Measurements from ENCODE around the gene ARHGAP8. TPM values are rescaled to one million over a fixed set of nuclear protein-coding genes. Genes with fewer than 3 reads are reported as not detected.

ARHGAP8 gene
- total and polyA plus RNA-seq, 2 donors (not counting 1 experiment from before 2014, with no cell fraction given), result 0.37 TPM; not detected in 1

DNA sequence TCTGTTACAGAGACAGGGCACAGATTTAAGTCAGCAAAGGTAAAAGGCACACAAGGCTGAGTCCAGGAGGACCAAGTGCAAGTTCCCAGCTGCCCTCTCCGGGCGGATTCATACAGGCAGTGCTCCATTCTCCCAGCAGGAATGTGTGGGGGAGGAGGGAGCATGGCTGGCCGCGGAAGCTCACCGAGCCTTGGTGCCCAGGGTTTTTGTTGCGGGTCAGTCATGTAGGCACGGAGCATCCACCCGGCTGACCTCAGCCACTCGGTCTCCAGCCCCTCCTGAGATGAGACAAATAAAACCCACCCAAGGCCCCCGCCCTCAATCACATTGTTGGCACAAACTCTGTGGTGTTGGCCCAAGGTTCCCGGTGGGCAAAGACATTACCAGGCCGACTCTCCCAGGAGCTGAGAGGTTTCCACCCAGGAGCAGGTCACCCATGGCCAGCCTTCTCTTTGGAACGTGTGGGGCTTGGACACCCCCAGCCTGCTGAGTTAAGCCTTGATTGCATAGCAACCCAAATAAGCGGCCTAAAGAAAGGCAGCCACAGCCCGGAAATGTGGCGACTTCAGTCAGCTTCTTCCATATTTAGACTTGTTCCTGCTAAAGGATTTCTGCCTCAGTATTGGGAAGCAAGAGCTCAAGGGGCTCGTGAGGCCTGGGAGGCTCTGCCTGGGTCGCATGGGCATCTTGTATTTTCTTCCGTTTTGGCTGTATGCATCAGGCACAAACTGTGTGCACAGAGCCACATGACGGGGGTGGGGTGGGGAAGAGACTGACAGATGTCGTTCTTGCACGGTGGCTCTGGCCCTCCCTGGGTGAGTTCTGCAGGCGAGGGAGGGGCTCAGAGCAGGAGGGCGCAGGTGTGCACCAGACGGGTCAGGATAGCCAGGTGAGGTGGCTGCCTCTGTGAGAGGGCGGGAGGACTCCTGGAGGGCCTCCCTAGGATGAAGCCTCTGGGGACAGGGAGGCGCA lies 63.0 kb downstream of the ARHGAP8 start:
- POLR2A ChIA-PET, result no interaction called here
- no peak overlapping the region for H3K4me3 Mint-ChIP-seq
- CTCF ChIA-PET, result no interaction called here

DNA sequence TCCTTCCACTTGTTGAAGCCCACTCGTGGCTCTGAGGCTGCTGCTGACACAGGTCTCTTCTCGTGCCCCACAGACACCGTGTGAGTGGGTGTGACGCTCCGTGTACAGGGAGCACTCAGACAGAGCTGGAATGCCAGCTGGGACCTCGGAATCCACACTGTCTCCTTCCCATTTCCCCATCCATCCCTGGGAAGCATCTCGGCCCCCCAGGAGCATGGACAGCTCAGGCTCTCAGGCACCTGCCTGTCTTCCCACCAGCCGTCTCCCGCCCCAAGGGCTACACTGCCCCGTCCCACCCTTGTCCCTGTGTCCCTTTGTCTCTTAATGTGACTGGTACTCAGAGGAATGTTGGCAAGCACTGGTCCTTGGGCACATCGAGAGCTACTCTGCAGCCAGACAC lies 63.8 kb downstream of the ARHGAP8 start:
- ChIA-PET POLR2A (no interaction called here), CTCF (interaction anchor here (0.7 kb wide), 1 partner anchor 9 kb away, joined by 4 read pairs; no protein-coding TSS in a partner anchor)
- 79% methylated on average over 11 of the region's 11 CpGs for whole genome bisulfite sequencing (ENCODE audit: insufficient coverage)
- intact Hi-C loops (cut with micrococcal nuclease), result no loop called here
- Histone ChIP-seq H3K9me3 (ENCODE audit: control extremely low read depth in 1 of 3, control insufficient read depth in 2 of 3, insufficient read depth in 1 of 3, low read length in 2 of 3) (peaks cover 0 to 7% (median 0%) of the 10 kb centered on the region in 3 donors), H3K27ac (ENCODE audit: low read length in 2 of 2) (no peak overlapping the region), H3K79me2 (ENCODE audit: control insufficient read depth, insufficient read depth, low read length) (no peaks in the 10 kb centered on the region), H3K4me3 (ENCODE audit: control extremely low read depth in 1 of 5, extremely low read depth in 1 of 5, insufficient read depth in 1 of 5, low read depth in 2 of 5, low read length in 4 of 5) (no peak overlapping the region), H3K27me3 (replicated peaks in 1 of 4; ENCODE audit: control extremely low read depth in 1 of 4, control insufficient read depth in 3 of 4, insufficient read depth in 4 of 4, low read length in 3 of 4) (no peaks in the 10 kb centered on the region), H3K36me3 (replicated peaks in 1 of 2; ENCODE audit: control extremely low read depth in 1 of 2, control insufficient read depth in 1 of 2, extremely low read depth in 1 of 2, insufficient read depth in 2 of 2, low read length in 1 of 2) (no peaks in the 10 kb centered on the region), H3K9ac (ENCODE audit: low read length) (no peak overlapping the region), H4K20me1 (ENCODE audit: control insufficient read depth, insufficient read depth, low read length, poor library complexity, severe bottlenecking) (no peaks in the 10 kb centered on the region), H3K4me1 (ENCODE audit: control insufficient read depth in 2 of 2, insufficient read depth in 2 of 2, low read length in 2 of 2) (peaks cover 0 to 3% of the 10 kb centered on the region in 2 donors), H3K4me2 (replicated peaks; ENCODE audit: low read depth, low read length, poor library complexity, severe bottlenecking) (no peak overlapping the region), H2AFZ (ENCODE audit: insufficient read depth, low read depth, low read length, poor library complexity, severe bottlenecking) (no peak overlapping the region)
- no peak for TF ChIP-seq EZH2 (IDR thresholded peaks at IDR 0.05; ENCODE audit: borderline replicate concordance, insufficient read depth, low read depth, low read length, poor library complexity, severe bottlenecking)
- TF ChIP-seq, protein P1, sequence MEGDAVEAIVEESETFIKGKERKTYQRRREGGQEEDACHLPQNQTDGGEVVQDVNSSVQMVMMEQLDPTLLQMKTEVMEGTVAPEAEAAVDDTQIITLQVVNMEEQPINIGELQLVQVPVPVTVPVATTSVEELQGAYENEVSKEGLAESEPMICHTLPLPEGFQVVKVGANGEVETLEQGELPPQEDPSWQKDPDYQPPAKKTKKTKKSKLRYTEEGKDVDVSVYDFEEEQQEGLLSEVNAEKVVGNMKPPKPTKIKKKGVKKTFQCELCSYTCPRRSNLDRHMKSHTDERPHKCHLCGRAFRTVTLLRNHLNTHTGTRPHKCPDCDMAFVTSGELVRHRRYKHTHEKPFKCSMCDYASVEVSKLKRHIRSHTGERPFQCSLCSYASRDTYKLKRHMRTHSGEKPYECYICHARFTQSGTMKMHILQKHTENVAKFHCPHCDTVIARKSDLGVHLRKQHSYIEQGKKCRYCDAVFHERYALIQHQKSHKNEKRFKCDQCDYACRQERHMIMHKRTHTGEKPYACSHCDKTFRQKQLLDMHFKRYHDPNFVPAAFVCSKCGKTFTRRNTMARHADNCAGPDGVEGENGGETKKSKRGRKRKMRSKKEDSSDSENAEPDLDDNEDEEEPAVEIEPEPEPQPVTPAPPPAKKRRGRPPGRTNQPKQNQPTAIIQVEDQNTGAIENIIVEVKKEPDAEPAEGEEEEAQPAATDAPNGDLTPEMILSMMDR (IDR thresholded peaks at IDR 0.05), result no peak
- no peaks in the 10 kb centered on the region for H3K27me3 Mint-ChIP-seq
- H3K4me3 Mint-ChIP-seq, result no peak overlapping the region
- no peaks in the 10 kb centered on the region for H3K4me1 Mint-ChIP-seq
- no peak overlapping the region for H3K27ac Mint-ChIP-seq
- DNase-seq (no peak), ATAC-seq (ENCODE audit: low read depth) (no peak)
- peaks cover 2% of the 10 kb centered on the region for H3K9me3 Mint-ChIP-seq (ENCODE audit: insufficient read depth)

More for the DNA sequence above, 63.0 kb downstream of the ARHGAP8 start:
- H3K9me3 ChIP-seq (ENCODE audit: control extremely low read depth in 1 of 3, control insufficient read depth in 2 of 3, insufficient read depth in 1 of 3, low read length in 2 of 3), result peaks cover 0 to 3% (median 0%) of the 10 kb centered on the region in 3 donors
- H3K36me3 ChIP-seq (replicated peaks in 1 of 2; ENCODE audit: control extremely low read depth in 1 of 2, control insufficient read depth in 1 of 2, extremely low read depth in 1 of 2, insufficient read depth in 2 of 2, low read length in 1 of 2), result no peaks in the 10 kb centered on the region
- no peak overlapping the region for H3K4me2 ChIP-seq (replicated peaks; ENCODE audit: low read depth, low read length, poor library complexity, severe bottlenecking)
- no peak overlapping the region for H3K4me3 ChIP-seq (ENCODE audit: control extremely low read depth in 1 of 5, extremely low read depth in 1 of 5, insufficient read depth in 1 of 5, low read depth in 2 of 5, low read length in 4 of 5)
- TF ChIP-seq EZH2 (IDR thresholded peaks at IDR 0.05; ENCODE audit: borderline replicate concordance, insufficient read depth, low read depth, low read length, poor library complexity, severe bottlenecking), result no peak
- TF ChIP-seq, protein P1 (IDR thresholded peaks at IDR 0.05), result no peak
- WGBS (ENCODE audit: insufficient coverage), result 85% methylated on average over 24 of the region's 27 CpGs
- H3K9ac ChIP-seq (ENCODE audit: low read length), result no peak overlapping the region
- no peak for DNase-seq
- peaks cover 2% of the 10 kb centered on the region for H3K9me3 Mint-ChIP-seq (ENCODE audit: insufficient read depth)
- no peak overlapping the region for H3K27ac ChIP-seq (ENCODE audit: low read length in 2 of 2)
- H3K4me1 Mint-ChIP-seq, result no peaks in the 10 kb centered on the region
- H3K27me3 Mint-ChIP-seq, result peaks cover 4% of the 10 kb centered on the region
- no peaks in the 10 kb centered on the region for H4K20me1 ChIP-seq (ENCODE audit: control insufficient read depth, insufficient read depth, low read length, poor library complexity, severe bottlenecking)
- no peak overlapping the region for H2AFZ ChIP-seq (ENCODE audit: insufficient read depth, low read depth, low read length, poor library complexity, severe bottlenecking)
- intact Hi-C loops (cut with micrococcal nuclease), result no loop called here
- ATAC-seq (ENCODE audit: low read depth), result no peak
- no peaks in the 10 kb centered on the region for H3K27me3 ChIP-seq (replicated peaks in 1 of 4; ENCODE audit: control extremely low read depth in 1 of 4, control insufficient read depth in 3 of 4, insufficient read depth in 4 of 4, low read length in 3 of 4)
- no peaks in the 10 kb centered on the region for H3K79me2 ChIP-seq (ENCODE audit: control insufficient read depth, insufficient read depth, low read length)
- H3K27ac Mint-ChIP-seq, result no peak overlapping the region
- H3K4me1 ChIP-seq (ENCODE audit: control insufficient read depth in 2 of 2, insufficient read depth in 2 of 2, low read length in 2 of 2), result no peaks in the 10 kb centered on the region

Measured in B cell (primary cell).